ENCODE measurements around the gene HEPHL1.

DNA sequence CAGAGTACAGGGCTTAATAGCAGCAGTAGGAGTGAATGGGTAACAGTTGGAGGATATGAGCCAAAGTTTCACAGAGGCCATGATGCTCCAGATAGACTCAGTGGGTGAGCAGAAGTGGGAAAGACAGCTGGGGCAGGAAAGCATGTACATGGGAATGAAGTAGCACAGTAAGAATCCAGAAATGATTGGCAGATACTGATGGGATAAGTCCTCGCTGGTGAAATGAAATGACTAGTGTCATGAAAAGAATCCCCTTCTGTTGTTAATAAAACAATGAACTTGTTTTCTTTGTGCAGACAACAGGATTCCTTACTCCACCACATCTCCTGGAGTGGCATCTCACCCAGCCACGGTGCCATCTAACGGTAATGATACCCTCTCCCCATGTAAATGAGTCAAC lies 90.1 kb downstream of the HEPHL1 start:
- TF ChIP-seq, protein P1, sequence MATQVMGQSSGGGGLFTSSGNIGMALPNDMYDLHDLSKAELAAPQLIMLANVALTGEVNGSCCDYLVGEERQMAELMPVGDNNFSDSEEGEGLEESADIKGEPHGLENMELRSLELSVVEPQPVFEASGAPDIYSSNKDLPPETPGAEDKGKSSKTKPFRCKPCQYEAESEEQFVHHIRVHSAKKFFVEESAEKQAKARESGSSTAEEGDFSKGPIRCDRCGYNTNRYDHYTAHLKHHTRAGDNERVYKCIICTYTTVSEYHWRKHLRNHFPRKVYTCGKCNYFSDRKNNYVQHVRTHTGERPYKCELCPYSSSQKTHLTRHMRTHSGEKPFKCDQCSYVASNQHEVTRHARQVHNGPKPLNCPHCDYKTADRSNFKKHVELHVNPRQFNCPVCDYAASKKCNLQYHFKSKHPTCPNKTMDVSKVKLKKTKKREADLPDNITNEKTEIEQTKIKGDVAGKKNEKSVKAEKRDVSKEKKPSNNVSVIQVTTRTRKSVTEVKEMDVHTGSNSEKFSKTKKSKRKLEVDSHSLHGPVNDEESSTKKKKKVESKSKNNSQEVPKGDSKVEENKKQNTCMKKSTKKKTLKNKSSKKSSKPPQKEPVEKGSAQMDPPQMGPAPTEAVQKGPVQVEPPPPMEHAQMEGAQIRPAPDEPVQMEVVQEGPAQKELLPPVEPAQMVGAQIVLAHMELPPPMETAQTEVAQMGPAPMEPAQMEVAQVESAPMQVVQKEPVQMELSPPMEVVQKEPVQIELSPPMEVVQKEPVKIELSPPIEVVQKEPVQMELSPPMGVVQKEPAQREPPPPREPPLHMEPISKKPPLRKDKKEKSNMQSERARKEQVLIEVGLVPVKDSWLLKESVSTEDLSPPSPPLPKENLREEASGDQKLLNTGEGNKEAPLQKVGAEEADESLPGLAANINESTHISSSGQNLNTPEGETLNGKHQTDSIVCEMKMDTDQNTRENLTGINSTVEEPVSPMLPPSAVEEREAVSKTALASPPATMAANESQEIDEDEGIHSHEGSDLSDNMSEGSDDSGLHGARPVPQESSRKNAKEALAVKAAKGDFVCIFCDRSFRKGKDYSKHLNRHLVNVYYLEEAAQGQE (IDR thresholded peaks at IDR 0.05; ENCODE audit: insufficient read depth in 1 of 2, low read depth in 2 of 2, low read length in 2 of 2): no peak
- TF ChIP-seq SIN3A (IDR thresholded peaks at IDR 0.05; ENCODE audit: borderline replicate concordance, insufficient read depth, low read length) (no peak), POLR2AphosphoS5 (IDR thresholded peaks at IDR 0.05; ENCODE audit: low read depth, low read length) (no peak), TAF1 (IDR thresholded peaks at IDR 0.05; ENCODE audit: borderline replicate concordance, insufficient read depth, low read length) (no peak)
